Heart left ventricle (tissue), 16 donors: ENCODE measurements around the gene NLRC4. TPM values are rescaled to one million over a fixed set of nuclear protein-coding genes. Genes with fewer than 3 reads are reported as not detected.

Experiments used
- ATAC-seq, 4 donors: fragments of 200-7000 bp; cut with Tn5 transposase; one replicate each; pipeline ENCODE4 v1.9.1; 2020 to 2022; ENCODE audit warnings: moderate library complexity in 4 of 4, mild to moderate bottlenecking in 3 of 4, moderate number of reproducible peaks in 1 of 4
- DNase-seq, 5 donors: peaks; one replicate each; pipeline ENCODE4 v3.0.0-alpha.2; 2020
- H3K27ac ChIP-seq, 12 donors: fragments of 200-600 bp; sonication (generic) in 4 of 12; one replicate each; pipeline versions ENCODE4 v1.5.0 to v1.8.0; 2016 to 2022; ENCODE audit warnings: mild to moderate bottlenecking in 2 of 12
- H3K27me3 ChIP-seq, 9 donors: fragments of 200-600 bp; sonication (generic) in 2 of 9; one replicate each; pipeline versions ENCODE4 v1.5.1 to v1.8.0; 2016 to 2022; ENCODE audit warnings: mild to moderate bottlenecking in 3 of 9
- H3K36me3 ChIP-seq, 9 donors: fragments of 200-600 bp; sonication (generic) in 2 of 9; one replicate each; pipeline versions ENCODE4 v1.5.0 to v1.8.0; 2018 to 2022; ENCODE audit warnings: mild to moderate bottlenecking in 2 of 9
- H3K4me1 ChIP-seq, 12 donors: fragments of 200-600 bp; sonication (generic) in 4 of 12; one replicate each; pipeline versions ENCODE4 v1.5.0 to v1.8.0; 2016 to 2022; ENCODE audit warnings: mild to moderate bottlenecking in 3 of 12
- H3K4me3 ChIP-seq, 12 donors: fragments of 200-600 bp; sonication (generic) in 4 of 12; one replicate each; pipeline versions ENCODE4 v1.5.0 to v1.8.0; 2017 to 2022; ENCODE audit warnings: mild to moderate bottlenecking in 9 of 12, moderate library complexity in 4 of 12
- H3K9me3 ChIP-seq, 12 donors: fragments of 200-600 bp; sonication (generic) in 4 of 12; one replicate each; pipeline versions ENCODE4 v1.5.0 to v1.8.0; 2016 to 2022; ENCODE audit warnings: mild to moderate bottlenecking in 1 of 12
- CTCF ChIP-seq, 12 donors: fragments of 200-600 bp; sonication (generic) in 4 of 12; IDR thresholded peaks; one replicate each; pipeline versions ENCODE4 v1.5.0 to v1.8.0; 2018 to 2022; ENCODE audit warnings: antibody characterized with exemption in 12 of 12, mild to moderate bottlenecking in 5 of 12
- POLR2A ChIP-seq, 2 donors: fragments of 450-650 bp; IDR thresholded peaks; one replicate each; pipeline ENCODE4 v1.6.1; 2017; ENCODE audit warnings: antibody characterized with exemption in 2 of 2, mild to moderate bottlenecking in 2 of 2, moderate library complexity in 2 of 2
- WGBS, 4 donors: extraction: QIAGEN DNeasy Blood & Tissue Kit in 2 of 4; methylation state at CpG; one replicate each; pipeline versions ENCODE4 v1.1.5 to v1.1.7; 2013 to 2018; 5-methylcytosine and 5-hydroxymethylcytosine counted together
- intact Hi-C, 10 donors: fragments of 100-400 bp; cut with DNase I; formaldehyde crosslinking; loops; one replicate each; pipeline versions ENCODE4 v1.11.1 to v1.14.2; 2022
- polyA plus RNA-seq, 2 donors: library from polyadenylated mRNA; stranded (reverse); fragments of 200-250 nt; gene quantifications; one replicate each; pipeline ENCODE4 v1.2.3, GENCODE V29; 2013
- total RNA-seq, 9 donors: library from RNA; depleted of rRNA in 2 of 9; stranded (reverse); fragments of >200 nt in 2 of 9; fragmentation: NEBNext Ultra II Directional in 3 of 9; extraction: Animal tissue kit (Norgen Biotek cat#: 25700) in 3 of 9; gene quantifications; one replicate each; pipeline versions ENCODE4 v1.1.0 to v1.2.4, GENCODE V29; 2016 to 2023
- donor health status: ischemic (EF 13 %, LVEDD 7.1; RV severe dilation, severe dysfunction).
- donor health status: healthy with polysubstance abuse.
- donor health status: DM: no; HTN: yes; CAD: no.
- donor health status: DM: no; HTN: no; CAD: no.
- donor health status: ischemic (EF 25% LVEDD 6.9; RV normal size, moderate dysfunction).
- donor health status: ischemic (EF 25% LVEDD 5.7; RV mildly dilated, moderate dysfunction).
- donor health status: healthy.
- donor health status: DM: yes; HTN: yes; CAD: no.
- donor health status: ischemic (EF 35%, LVEDD 5.7; RV mildly dilated, moderate dysfunction).
- donor health status: nonischemic (EF 11% LVEDD 7.7; RV severe dilation, severe dysfunction).
- donor health status: DM: yes; HTN: yes; CAD: no.
- donor health status: PGD.
- donor health status: ischemic (EF 29% LVEDD 5.4; RV normal size, mild dysfunction).
- donor health status: nonischemic (EF 23%, LVEDD 6.1; RV moderate dilation, normal function).

The NLRC4 gene
- total and polyA plus RNA-seq, 11 donors = 0.19 to 4.8 (median 0.55) TPM

- Histone ChIP-seq H3K36me3 (peaks cover 0 to 16% (median 0%) of the 10 kb centered on the region in 9 donors), H3K27me3 (no peaks in the 10 kb centered on the region), H3K4me1 (no peaks in the 10 kb centered on the region), H3K4me3 (no peak overlapping the region), H3K9me3 (no peaks in the 10 kb centered on the region), H3K27ac (no peak overlapping the region)
- WGBS, 4 donors = 80 to 89% (median 85%) methylated on average over 10 of the region's 10 CpGs
- DNase-seq (no peak), ATAC-seq (no peak)
- intact Hi-C loops = no loop called here
- no peak for TF ChIP-seq POLR2A (IDR thresholded peaks at IDR 0.05)
- TF ChIP-seq CTCF (IDR thresholded peaks at IDR 0.05) = no peak
Observed at GRCh38 chr2:32250290-32250689, 14.4 kb downstream of the NLRC4 start.

- intact Hi-C loops = no loop called here
- H3K4me3 ChIP-seq = no peak overlapping the region
- ATAC-seq (no peak), DNase-seq (no peak)
- H3K27ac ChIP-seq = no peak overlapping the region
- 61 to 75% (median 69%) methylated on average over 2 of the region's 2 CpGs for WGBS, 4 donors
- H3K4me1 ChIP-seq = no peaks in the 10 kb centered on the region
- H3K9me3 ChIP-seq = no peaks in the 10 kb centered on the region
- peaks cover 0 to 16% (median 0%) of the 10 kb centered on the region in 9 donors for H3K36me3 ChIP-seq
- no peaks in the 10 kb centered on the region for H3K27me3 ChIP-seq
- TF ChIP-seq CTCF (IDR thresholded peaks at IDR 0.05) (no peak), POLR2A (IDR thresholded peaks at IDR 0.05) (no peak)
Observed at GRCh38 chr2:32249731-32250236, 14.9 kb downstream of the NLRC4 start.

- intact Hi-C loops = no loop called here
- Histone ChIP-seq H3K4me3 (no peak overlapping the region), H3K36me3 (peaks cover 0 to 10% (median 0%) of the 10 kb centered on the region in 9 donors), H3K4me1 (no peaks in the 10 kb centered on the region), H3K27ac (no peak overlapping the region), H3K27me3 (no peaks in the 10 kb centered on the region), H3K9me3 (no peaks in the 10 kb centered on the region)
- ATAC-seq = no peak
- TF ChIP-seq CTCF (IDR thresholded peaks at IDR 0.05) (no peak), POLR2A (IDR thresholded peaks at IDR 0.05) (no peak)
- WGBS, 4 donors = 93 to 98% (median 96%) methylated on average over 3 of the region's 3 CpGs
- no peak for DNase-seq
Observed at GRCh38 chr2:32248299-32248698, 16.4 kb downstream of the NLRC4 start.

GRCh38 chr2:32246911-32247310 is 17.8 kb downstream of the NLRC4 start:
- H3K9me3 ChIP-seq = no peaks in the 10 kb centered on the region
- H3K36me3 ChIP-seq = peaks cover 0 to 9% (median 0%) of the 10 kb centered on the region in 9 donors
- DNase-seq (no peak), ATAC-seq (no peak)
- no peaks in the 10 kb centered on the region for H3K4me1 ChIP-seq
- intact Hi-C loops = no loop called here
- WGBS, 4 donors = 81 to 90% (median 85%) methylated on average over 4 of the region's 4 CpGs
- no peak for TF ChIP-seq CTCF (IDR thresholded peaks at IDR 0.05)
- TF ChIP-seq POLR2A (IDR thresholded peaks at IDR 0.05) = no peak
- H3K27ac ChIP-seq = no peak overlapping the region
- no peaks in the 10 kb centered on the region for H3K27me3 ChIP-seq
- H3K4me3 ChIP-seq = no peak overlapping the region
